ENCODE data around the gene TPM1. TPM values are rescaled to one million over a fixed set of nuclear protein-coding genes. Genes with fewer than 3 reads are reported as not detected.

The TPM1 gene
- total RNA-seq, 1 experiment from 2014 or later: 421 TPM

DNA sequence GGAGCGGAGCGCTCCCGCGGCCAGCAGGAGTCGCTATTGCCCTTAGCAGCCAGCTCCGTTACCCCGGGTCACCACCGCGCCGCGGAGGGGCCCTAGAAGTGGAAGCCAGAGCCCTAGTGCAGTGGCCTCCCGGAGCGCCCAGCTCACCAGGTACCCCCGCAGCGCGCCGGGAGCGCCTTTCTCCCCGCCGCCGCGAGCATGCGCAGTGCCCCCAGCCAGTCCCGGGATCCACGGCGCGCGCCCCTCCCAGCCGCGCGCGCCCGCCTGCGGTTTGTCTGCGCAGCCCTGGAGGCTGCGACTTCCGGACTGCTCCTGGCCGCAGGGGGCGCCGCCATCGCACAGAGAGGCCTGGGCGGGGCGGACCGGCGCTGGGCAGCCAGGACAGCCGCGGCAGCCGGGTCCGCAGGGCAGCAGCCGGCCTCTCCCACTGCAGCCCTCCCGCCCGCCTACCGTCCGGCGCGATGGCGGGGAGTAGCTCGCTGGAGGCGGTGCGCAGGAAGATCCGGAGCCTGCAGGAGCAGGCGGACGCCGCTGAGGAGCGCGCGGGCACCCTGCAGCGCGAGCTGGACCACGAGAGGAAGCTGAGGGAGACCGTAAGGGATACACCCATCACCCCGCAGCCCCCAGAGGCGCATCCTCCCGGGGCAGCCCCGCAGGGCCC lies 5.7 kb downstream of the TPM1 start (continued):
- TF ChIP-seq ZNF423 (CRISPR knock-in tag; IDR thresholded peaks at IDR 0.05): peak; percentile 100
- TF ChIP-seq FOXP1 (CRISPR knock-in tag; IDR thresholded peaks at IDR 0.05; ENCODE audit: borderline replicate concordance): peak; percentile 86; the same call in 1 of the 2 replicates
- no peak for TF ChIP-seq E2F4 (CRISPR knock-in tag; IDR thresholded peaks at IDR 0.05; ENCODE audit: borderline replicate concordance, low read depth)
- no peak for TF ChIP-seq STAT6 (CRISPR knock-in tag; conservative IDR thresholded peaks at IDR 0.05; ENCODE audit: low read depth)
- no peak for TF ChIP-seq NFE2L1 (CRISPR knock-in tag; IDR thresholded peaks at IDR 0.05)
- TF ChIP-seq EMX1 (CRISPR knock-in tag; IDR thresholded peaks at IDR 0.05): peak; percentile 93
- TF ChIP-seq USF2 (CRISPR knock-in tag; IDR thresholded peaks at IDR 0.05): no peak; the same call in 1 of the 2 replicates
- TF ChIP-seq, protein P1, sequence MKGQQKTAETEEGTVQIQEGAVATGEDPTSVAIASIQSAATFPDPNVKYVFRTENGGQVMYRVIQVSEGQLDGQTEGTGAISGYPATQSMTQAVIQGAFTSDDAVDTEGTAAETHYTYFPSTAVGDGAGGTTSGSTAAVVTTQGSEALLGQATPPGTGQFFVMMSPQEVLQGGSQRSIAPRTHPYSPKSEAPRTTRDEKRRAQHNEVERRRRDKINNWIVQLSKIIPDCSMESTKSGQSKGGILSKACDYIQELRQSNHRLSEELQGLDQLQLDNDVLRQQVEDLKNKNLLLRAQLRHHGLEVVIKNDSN (CRISPR knock-in tag; IDR thresholded peaks at IDR 0.05): peak; percentile 36; the same call in 1 of the 2 replicates
- TF ChIP-seq HMGXB4 (CRISPR knock-in tag; IDR thresholded peaks at IDR 0.05): peak; percentile 99
- no peak for TF ChIP-seq NFYB (CRISPR knock-in tag; conservative IDR thresholded peaks at IDR 0.05; ENCODE audit: low read depth)
- no peak for TF ChIP-seq ATF6 (CRISPR knock-in tag; IDR thresholded peaks at IDR 0.05)
- TF ChIP-seq ZNF671 (CRISPR knock-in tag; IDR thresholded peaks at IDR 0.05): peak; percentile 91; the same call in 1 of the 2 replicates
- TF ChIP-seq NFATC4 (CRISPR knock-in tag; IDR thresholded peaks at IDR 0.05): peak; percentile 88
- no peak; the same call in 1 of the 2 replicates for TF ChIP-seq SMAD4 (CRISPR knock-in tag; IDR thresholded peaks at IDR 0.05)
- TF ChIP-seq RORB (CRISPR knock-in tag; IDR thresholded peaks at IDR 0.05): no peak
- peak; percentile 54 for TF ChIP-seq FOXP4 (CRISPR knock-in tag; IDR thresholded peaks at IDR 0.05)
- TF ChIP-seq, protein P2, sequence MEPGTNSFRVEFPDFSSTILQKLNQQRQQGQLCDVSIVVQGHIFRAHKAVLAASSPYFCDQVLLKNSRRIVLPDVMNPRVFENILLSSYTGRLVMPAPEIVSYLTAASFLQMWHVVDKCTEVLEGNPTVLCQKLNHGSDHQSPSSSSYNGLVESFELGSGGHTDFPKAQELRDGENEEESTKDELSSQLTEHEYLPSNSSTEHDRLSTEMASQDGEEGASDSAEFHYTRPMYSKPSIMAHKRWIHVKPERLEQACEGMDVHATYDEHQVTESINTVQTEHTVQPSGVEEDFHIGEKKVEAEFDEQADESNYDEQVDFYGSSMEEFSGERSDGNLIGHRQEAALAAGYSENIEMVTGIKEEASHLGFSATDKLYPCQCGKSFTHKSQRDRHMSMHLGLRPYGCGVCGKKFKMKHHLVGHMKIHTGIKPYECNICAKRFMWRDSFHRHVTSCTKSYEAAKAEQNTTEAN (CRISPR knock-in tag; IDR thresholded peaks at IDR 0.05): peak; percentile 14; the same call in 1 of the 2 replicates
- peak; percentile 80; the same call in 1 of the 2 replicates for TF ChIP-seq TP53 (CRISPR knock-in tag; IDR thresholded peaks at IDR 0.05)
- no peak for TF ChIP-seq HMGA2 (CRISPR knock-in tag; IDR thresholded peaks at IDR 0.05)
- no peak for TF ChIP-seq ZNF219 (CRISPR knock-in tag; IDR thresholded peaks at IDR 0.05; ENCODE audit: borderline replicate concordance)
- TF ChIP-seq ZNF281 (CRISPR knock-in tag; IDR thresholded peaks at IDR 0.05): no peak
